Hippocampal formation (tissue), 2 donors: ENCODE results near the gene C11orf97.
A peak's percentile ranks its signal among the peaks of the same experiment; 100 is the strongest.
"Not testable (repeated sequence)": the region's sequence is repeated elsewhere in the genome, so short reads cannot be mapped to it uniquely, and the experiment has no call there.

Experiments used
- DNase-seq, 2 donors: peaks; one replicate each; lab custom pipeline; 2025; lab: John Stamatoyannopoulos, UW

The C11orf97 gene

GRCh38 chr11:94511932-94512781, at the start of gene C11orf97:
Gene C11orf97 (plus strand): TSS chr11:94512461. CDS start chr11:94512529, 68 bp downstream.
- DNase-seq, result peak; percentile 25 to 61

- no peak for DNase-seq
Measured at GRCh38 chr11:94469416-94469815, 42.8 kb upstream of the C11orf97 start.

- DNase-seq, result no peak
Measured at GRCh38 chr11:94472916-94473799, 39.1 kb upstream of the C11orf97 start.

- peak in 1 of 2 donors; percentile 16 for DNase-seq
Measured at GRCh38 chr11:94477624-94478023, 34.6 kb upstream of the C11orf97 start.

GRCh38 chr11:94481342-94481741, 30.9 kb upstream of the C11orf97 start:
- DNase-seq, result no peak

GRCh38 chr11:94486068-94486467, 26.2 kb upstream of the C11orf97 start:
- DNase-seq, result no peak

GRCh38 chr11:94493281-94494125, 18.8 kb upstream of the C11orf97 start, which contains the start of the genes ANKRD49 and MRE11:
Gene ANKRD49 (plus strand): TSS chr11:94493984. CDS start chr11:94496694, 2,710 bp downstream.
Gene MRE11 (minus strand): TSS chr11:94493844. CDS start chr11:94492801, 1,043 bp downstream.
- DNase-seq, result peak; percentile 94 to 96

- no peak for DNase-seq
Measured at GRCh38 chr11:94494126-94494680, 18.1 kb upstream of the C11orf97 start.

- DNase-seq, result no peak
Measured at GRCh38 chr11:94500181-94500580, 12.1 kb upstream of the C11orf97 start.

- no peak for DNase-seq
Measured at GRCh38 chr11:94501522-94501921, 10.7 kb upstream of the C11orf97 start.

- peak in 1 of 2 donors; percentile 36 for DNase-seq
Measured at GRCh38 chr11:94504689-94505293, 7.5 kb upstream of the C11orf97 start.

GRCh38 chr11:94506513-94506912, 5.7 kb upstream of the C11orf97 start:
- DNase-seq, result not testable (repeated sequence)

GRCh38 chr11:94507485-94507884, 4.8 kb upstream of the C11orf97 start:
- DNase-seq, result no peak

- DNase-seq, result no peak
Measured at GRCh38 chr11:94513091-94513490, 830 bp downstream of the C11orf97 start.

- DNase-seq, result no peak
Measured at GRCh38 chr11:94515398-94515797, 3.1 kb downstream of the C11orf97 start.

GRCh38 chr11:94516725-94517124, 4.5 kb downstream of the C11orf97 start:
- no peak for DNase-seq

GRCh38 chr11:94518300-94518699, 6.0 kb downstream of the C11orf97 start:
- no peak for DNase-seq

GRCh38 chr11:94519478-94520084, 7.3 kb downstream of the C11orf97 start:
- DNase-seq, result peak in 1 of 2 donors; percentile 52

- no peak for DNase-seq
Measured at GRCh38 chr11:94521684-94522083, 9.4 kb downstream of the C11orf97 start.

- no peak for DNase-seq
Measured at GRCh38 chr11:94524341-94524740, 12.1 kb downstream of the C11orf97 start.
